ENCODE results near the gene PKD2L1. TPM values are rescaled to one million over a fixed set of nuclear protein-coding genes. Genes with fewer than 3 reads are reported as not detected.

Gene PKD2L1
- total RNA-seq, 1 donor from 2014 or later = not detected

- no peak for DNase-seq (ENCODE audit: low spot score in 2 of 2, unreplicated experiment in 2 of 2)
- Mint-ChIP-seq H3K27ac (no peak overlapping the region), H3K27me3 (ENCODE audit: low read depth) (peaks cover 71% of the 10 kb centered on the region), H3K4me3 (no peak overlapping the region), H3K9me3 (no peaks in the 10 kb centered on the region), H3K36me3 (no peaks in the 10 kb centered on the region), H3K4me1 (no peaks in the 10 kb centered on the region)
- no peak for TF ChIP-seq CTCF (IDR thresholded peaks at IDR 0.05; ENCODE audit: unreplicated experiment)
Observed at GRCh38 chr10:100319707-100320402, 10.2 kb downstream of the PKD2L1 start.

- Mint-ChIP-seq H3K4me3 (no peak overlapping the region), H3K4me1 (no peaks in the 10 kb centered on the region), H3K36me3 (no peaks in the 10 kb centered on the region), H3K27me3 (ENCODE audit: low read depth) (peaks cover 71% of the 10 kb centered on the region), H3K27ac (no peak overlapping the region), H3K9me3 (no peaks in the 10 kb centered on the region)
- DNase-seq (ENCODE audit: low spot score in 2 of 2, unreplicated experiment in 2 of 2) = no peak
- no peak for TF ChIP-seq CTCF (IDR thresholded peaks at IDR 0.05; ENCODE audit: unreplicated experiment)
Observed at GRCh38 chr10:100318207-100318606, 11.8 kb downstream of the PKD2L1 start.

- no peak for TF ChIP-seq CTCF (IDR thresholded peaks at IDR 0.05; ENCODE audit: unreplicated experiment)
- DNase-seq (ENCODE audit: low spot score in 2 of 2, unreplicated experiment in 2 of 2) = no peak
- Mint-ChIP-seq H3K27ac (no peak overlapping the region), H3K27me3 (ENCODE audit: low read depth) (peaks cover 78% of the 10 kb centered on the region), H3K4me1 (no peaks in the 10 kb centered on the region), H3K9me3 (no peaks in the 10 kb centered on the region), H3K36me3 (no peaks in the 10 kb centered on the region), H3K4me3 (no peak overlapping the region)
Observed at GRCh38 chr10:100315615-100316014, 14.4 kb downstream of the PKD2L1 start.

GRCh38 chr10:100311298-100311697 is 18.7 kb downstream of the PKD2L1 start:
- Mint-ChIP-seq H3K27ac (no peak overlapping the region), H3K9me3 (no peaks in the 10 kb centered on the region), H3K4me1 (no peaks in the 10 kb centered on the region), H3K4me3 (no peak overlapping the region), H3K36me3 (no peaks in the 10 kb centered on the region), H3K27me3 (ENCODE audit: low read depth) (peaks cover 75% of the 10 kb centered on the region)
- DNase-seq (ENCODE audit: low spot score in 2 of 2, unreplicated experiment in 2 of 2) = no peak
- TF ChIP-seq CTCF (IDR thresholded peaks at IDR 0.05; ENCODE audit: unreplicated experiment) = no peak

GRCh38 chr10:100307684-100308083 is 22.3 kb downstream of the PKD2L1 start:
- TF ChIP-seq CTCF (IDR thresholded peaks at IDR 0.05; ENCODE audit: unreplicated experiment) = no peak

More at GRCh38 chr10:100307684-100308083, 22.3 kb downstream of the PKD2L1 start:
- Mint-ChIP-seq H3K27ac (no peak overlapping the region), H3K27me3 (ENCODE audit: low read depth) (peaks cover 70% of the 10 kb centered on the region), H3K4me1 (no peaks in the 10 kb centered on the region), H3K36me3 (no peaks in the 10 kb centered on the region), H3K9me3 (no peaks in the 10 kb centered on the region), H3K4me3 (no peak overlapping the region)
- DNase-seq (ENCODE audit: low spot score in 2 of 2, unreplicated experiment in 2 of 2) = no peak
